SK-N-SH (cell line): Measurements from ENCODE around the gene OR52E6.

Source experiments
- NRF1 ChIP-seq: IDR thresholded peaks from 2 replicates; pipeline ENCODE4 v1.6.1; 2012; ENCODE audit warnings: low read depth, mild to moderate bottlenecking, low read length
- RAD21 ChIP-seq: IDR thresholded peaks from 2 replicates; pipeline ENCODE4 v1.6.1; 2012; ENCODE audit warnings: mild to moderate bottlenecking, low read length
- SIN3A ChIP-seq: IDR thresholded peaks from 2 replicates; pipeline ENCODE4 v1.6.1; 2012; ENCODE audit warnings: low read depth, mild to moderate bottlenecking, low read length, moderate library complexity, borderline replicate concordance
- YY1 ChIP-seq: IDR thresholded peaks from 2 replicates; pipeline ENCODE4 v1.4.0; 2012; ENCODE audit warnings: low read depth, mild to moderate bottlenecking
- TF ChIP-seq, protein P1 (sequence below): IDR thresholded peaks from 2 replicates; pipeline ENCODE4 v1.4.0; 2012; ENCODE audit warnings: low read depth, borderline replicate concordance
- TF ChIP-seq, protein P2 (sequence below): fragments of 200-600 bp; sonication (generic); IDR thresholded peaks from 2 replicates; pipeline ENCODE4 v1.6.1; 2017; ENCODE audit warnings: antibody characterized with exemption, mild to moderate bottlenecking, moderate library complexity

DNA sequence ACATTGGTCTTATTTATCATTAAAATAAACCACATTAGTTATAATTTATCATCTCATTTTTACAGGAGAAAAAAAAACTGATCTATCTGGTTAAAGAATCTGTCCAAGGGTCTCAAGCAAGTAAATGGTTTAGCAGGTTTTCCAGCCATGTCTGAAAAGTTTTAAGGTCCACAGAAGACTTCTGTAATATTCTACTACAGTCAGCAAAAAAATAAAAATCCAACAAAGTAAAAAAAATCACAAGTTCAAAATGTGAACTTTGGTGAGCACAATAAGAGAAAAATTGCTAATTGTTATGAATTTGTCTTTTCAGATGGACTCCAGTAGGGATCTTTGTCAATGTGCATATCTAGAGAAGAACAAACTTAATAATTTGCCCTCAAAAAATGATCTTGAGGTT is 40.1 kb upstream of the OR52E6 start:
- TF ChIP-seq YY1 = no peak
- TF ChIP-seq, protein P1, sequence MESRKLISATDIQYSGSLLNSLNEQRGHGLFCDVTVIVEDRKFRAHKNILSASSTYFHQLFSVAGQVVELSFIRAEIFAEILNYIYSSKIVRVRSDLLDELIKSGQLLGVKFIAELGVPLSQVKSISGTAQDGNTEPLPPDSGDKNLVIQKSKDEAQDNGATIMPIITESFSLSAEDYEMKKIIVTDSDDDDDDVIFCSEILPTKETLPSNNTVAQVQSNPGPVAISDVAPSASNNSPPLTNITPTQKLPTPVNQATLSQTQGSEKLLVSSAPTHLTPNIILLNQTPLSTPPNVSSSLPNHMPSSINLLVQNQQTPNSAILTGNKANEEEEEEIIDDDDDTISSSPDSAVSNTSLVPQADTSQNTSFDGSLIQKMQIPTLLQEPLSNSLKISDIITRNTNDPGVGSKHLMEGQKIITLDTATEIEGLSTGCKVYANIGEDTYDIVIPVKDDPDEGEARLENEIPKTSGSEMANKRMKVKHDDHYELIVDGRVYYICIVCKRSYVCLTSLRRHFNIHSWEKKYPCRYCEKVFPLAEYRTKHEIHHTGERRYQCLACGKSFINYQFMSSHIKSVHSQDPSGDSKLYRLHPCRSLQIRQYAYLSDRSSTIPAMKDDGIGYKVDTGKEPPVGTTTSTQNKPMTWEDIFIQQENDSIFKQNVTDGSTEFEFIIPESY = no peak
- TF ChIP-seq, protein P2, sequence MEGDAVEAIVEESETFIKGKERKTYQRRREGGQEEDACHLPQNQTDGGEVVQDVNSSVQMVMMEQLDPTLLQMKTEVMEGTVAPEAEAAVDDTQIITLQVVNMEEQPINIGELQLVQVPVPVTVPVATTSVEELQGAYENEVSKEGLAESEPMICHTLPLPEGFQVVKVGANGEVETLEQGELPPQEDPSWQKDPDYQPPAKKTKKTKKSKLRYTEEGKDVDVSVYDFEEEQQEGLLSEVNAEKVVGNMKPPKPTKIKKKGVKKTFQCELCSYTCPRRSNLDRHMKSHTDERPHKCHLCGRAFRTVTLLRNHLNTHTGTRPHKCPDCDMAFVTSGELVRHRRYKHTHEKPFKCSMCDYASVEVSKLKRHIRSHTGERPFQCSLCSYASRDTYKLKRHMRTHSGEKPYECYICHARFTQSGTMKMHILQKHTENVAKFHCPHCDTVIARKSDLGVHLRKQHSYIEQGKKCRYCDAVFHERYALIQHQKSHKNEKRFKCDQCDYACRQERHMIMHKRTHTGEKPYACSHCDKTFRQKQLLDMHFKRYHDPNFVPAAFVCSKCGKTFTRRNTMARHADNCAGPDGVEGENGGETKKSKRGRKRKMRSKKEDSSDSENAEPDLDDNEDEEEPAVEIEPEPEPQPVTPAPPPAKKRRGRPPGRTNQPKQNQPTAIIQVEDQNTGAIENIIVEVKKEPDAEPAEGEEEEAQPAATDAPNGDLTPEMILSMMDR = no peak
- TF ChIP-seq SIN3A = no peak
- TF ChIP-seq NRF1 = no peak
- TF ChIP-seq RAD21 = no peak
